B cell (primary cell): Measurements from ENCODE around the gene MBOAT1.

Experiments used
- EZH2 ChIP-seq: IDR thresholded peaks from 2 replicates; pipeline ENCODE4 v1.6.1; 2012; ENCODE audit warnings: borderline replicate concordance, low read depth, mild to moderate bottlenecking, moderate library complexity, low read length; ENCODE audit not compliant: insufficient read depth, poor library complexity, severe bottlenecking
- TF ChIP-seq, protein P1 (sequence below): fragments of 200-600 bp; IDR thresholded peaks from one replicate; pipeline ENCODE4 v1.8.0; 2022; ENCODE audit warnings: antibody characterized with exemption, mild to moderate bottlenecking

DNA sequence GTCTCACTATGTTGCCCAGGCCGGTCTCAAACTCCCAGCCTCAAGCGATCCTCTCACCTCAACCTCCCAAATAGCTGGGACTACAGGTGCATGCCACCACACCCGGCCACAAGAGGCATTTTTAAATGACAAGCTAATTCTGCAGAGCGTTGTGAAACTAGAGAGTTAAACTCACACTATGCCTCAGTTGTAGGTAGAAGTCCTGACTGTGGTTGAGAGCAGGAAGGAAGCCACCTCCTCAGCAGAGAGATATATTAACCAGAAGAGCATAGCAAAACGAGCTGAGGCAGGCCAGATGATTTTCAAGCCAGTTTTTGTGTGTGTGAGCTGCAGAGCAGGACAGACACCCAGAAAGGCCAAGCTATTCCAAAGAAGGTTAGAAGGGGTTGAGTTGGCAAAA is 150.3 kb downstream of the MBOAT1 start:
- TF ChIP-seq, protein P1, sequence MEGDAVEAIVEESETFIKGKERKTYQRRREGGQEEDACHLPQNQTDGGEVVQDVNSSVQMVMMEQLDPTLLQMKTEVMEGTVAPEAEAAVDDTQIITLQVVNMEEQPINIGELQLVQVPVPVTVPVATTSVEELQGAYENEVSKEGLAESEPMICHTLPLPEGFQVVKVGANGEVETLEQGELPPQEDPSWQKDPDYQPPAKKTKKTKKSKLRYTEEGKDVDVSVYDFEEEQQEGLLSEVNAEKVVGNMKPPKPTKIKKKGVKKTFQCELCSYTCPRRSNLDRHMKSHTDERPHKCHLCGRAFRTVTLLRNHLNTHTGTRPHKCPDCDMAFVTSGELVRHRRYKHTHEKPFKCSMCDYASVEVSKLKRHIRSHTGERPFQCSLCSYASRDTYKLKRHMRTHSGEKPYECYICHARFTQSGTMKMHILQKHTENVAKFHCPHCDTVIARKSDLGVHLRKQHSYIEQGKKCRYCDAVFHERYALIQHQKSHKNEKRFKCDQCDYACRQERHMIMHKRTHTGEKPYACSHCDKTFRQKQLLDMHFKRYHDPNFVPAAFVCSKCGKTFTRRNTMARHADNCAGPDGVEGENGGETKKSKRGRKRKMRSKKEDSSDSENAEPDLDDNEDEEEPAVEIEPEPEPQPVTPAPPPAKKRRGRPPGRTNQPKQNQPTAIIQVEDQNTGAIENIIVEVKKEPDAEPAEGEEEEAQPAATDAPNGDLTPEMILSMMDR = no peak
- TF ChIP-seq EZH2 = no peak
